NCI-H2107 treated with DMSO at 0.1 percent for 48 hours (cell line): ENCODE results near the gene OR11A1.

Experiments used
- DNase-seq: peaks from one replicate; lab custom pipeline; 2025; ENCODE audit not compliant: unreplicated experiment; lab: John Stamatoyannopoulos, UW

OR11A1 gene, protein sequence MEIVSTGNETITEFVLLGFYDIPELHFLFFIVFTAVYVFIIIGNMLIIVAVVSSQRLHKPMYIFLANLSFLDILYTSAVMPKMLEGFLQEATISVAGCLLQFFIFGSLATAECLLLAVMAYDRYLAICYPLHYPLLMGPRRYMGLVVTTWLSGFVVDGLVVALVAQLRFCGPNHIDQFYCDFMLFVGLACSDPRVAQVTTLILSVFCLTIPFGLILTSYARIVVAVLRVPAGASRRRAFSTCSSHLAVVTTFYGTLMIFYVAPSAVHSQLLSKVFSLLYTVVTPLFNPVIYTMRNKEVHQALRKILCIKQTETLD

DNA sequence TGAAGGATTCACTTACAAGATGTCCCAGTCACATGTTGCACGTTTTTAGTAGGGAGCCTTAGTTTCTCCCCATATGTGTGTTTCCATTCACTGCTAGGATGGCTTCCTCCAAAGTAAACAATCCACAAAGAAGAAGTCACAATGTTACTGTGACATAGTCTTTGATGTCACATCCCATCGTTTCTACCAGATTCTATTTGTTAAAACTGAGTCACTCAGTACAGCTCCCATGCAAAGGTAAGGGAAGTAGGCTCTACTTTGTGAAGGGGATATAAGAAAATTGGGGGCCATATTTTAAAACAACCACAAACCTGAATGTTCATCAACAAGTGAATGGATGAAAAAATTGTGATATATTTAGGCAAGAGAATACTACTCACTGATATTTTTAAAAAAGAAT lies at the start of gene OR11A1, which contains the start of gene OR2H1:
TSS of gene OR11A1 (minus strand) at position 101 of the 400 bp plus-strand sequence. CDS start 29,430 bp downstream, outside the sequence.
TSS of gene OR2H1 (plus strand) at position 185 of the 400 bp plus-strand sequence. CDS start 4,615 bp downstream, outside the sequence.
- no peak for DNase-seq

DNA sequence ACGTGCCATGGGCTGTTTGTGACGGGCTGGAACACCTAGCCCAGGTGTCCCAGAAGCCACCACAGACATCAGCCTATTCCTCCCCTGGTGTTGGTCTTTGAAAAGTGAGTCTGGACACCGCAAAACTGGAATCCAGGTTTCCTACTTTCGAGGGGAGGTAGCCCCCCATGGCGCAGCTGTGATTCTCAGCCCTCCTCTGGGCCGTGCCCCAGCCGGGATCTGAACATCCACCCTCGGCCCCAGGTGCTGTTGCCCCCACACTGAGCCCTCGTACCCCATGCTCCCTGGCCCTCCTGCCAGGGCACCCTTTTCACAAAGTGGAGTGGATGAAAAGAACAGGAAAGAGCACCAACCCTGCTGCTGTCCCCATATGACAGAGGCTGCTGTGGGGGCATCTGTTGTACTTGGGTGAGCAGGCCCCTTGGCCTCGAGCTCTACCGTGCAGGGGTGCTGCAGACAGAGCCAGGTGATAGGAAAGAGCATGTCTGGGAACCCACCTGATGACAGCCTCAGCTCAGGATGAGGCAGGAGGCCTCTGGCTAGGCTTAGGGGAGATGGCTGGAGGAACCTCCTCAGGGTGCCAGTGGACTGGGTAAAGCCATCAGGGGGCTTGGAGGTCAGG lies 49.7 kb upstream of the OR11A1 start:
- DNase-seq, result no peak

DNA sequence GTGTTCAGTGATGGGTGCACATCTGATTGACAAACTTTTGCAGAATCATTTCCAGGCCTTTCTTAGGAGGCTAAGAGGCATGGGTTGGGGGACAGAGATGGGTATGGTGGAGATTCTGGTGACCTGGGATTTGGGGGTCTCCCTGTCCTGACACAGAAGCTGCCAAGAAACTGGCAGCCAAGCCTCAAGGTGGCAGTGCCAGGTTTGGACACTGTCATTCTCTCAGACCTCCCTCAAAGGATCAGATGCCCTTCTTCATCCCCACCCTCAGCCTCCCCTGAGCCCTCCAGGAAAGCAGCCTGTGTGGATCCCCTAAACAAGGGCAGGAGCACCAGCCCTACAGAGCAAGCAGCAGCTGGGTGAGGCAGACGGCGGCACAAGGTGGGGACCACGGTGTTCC lies 48.9 kb upstream of the OR11A1 start:
- DNase-seq, result no peak

DNA sequence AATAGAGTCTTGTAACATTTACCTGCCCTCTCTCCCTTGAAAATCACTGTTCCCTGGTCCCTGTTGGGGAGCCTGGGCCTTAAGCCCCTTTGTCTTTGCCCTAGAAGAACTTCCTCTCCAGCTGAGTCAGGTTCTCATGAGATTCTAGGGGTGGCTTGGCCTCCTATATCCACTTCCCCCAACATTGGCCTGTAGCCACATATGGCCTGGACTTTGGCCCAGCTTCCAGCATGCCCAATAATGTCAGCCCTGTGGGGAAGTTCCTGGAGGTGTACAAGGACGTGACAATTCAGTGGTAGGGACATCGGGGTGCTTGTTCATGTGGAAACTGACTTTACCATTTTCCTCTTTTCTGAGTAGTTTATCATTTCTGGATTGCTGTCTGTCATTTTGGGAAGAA lies 48.1 kb upstream of the OR11A1 start:
- DNase-seq, result no peak

DNA sequence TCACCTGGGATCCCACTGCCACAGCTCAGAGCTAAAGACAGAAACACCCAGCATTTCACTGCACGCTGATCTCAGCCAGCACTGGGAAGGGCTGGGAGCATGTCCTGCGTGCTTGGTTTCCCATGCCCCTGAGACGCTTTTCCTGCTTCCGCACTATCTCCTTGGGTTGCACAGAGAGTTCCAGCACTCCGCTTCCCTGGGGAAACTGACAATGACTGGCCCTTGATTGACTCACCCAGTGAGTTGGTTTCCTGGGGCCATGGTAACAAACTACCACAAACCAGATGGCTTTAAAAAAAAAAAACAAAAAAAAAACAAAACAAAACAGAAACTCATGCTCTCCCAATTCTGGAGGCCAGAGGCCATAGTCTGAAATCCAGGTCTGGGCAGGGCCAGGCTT lies 45.7 kb upstream of the OR11A1 start:
- DNase-seq, result no peak

DNA sequence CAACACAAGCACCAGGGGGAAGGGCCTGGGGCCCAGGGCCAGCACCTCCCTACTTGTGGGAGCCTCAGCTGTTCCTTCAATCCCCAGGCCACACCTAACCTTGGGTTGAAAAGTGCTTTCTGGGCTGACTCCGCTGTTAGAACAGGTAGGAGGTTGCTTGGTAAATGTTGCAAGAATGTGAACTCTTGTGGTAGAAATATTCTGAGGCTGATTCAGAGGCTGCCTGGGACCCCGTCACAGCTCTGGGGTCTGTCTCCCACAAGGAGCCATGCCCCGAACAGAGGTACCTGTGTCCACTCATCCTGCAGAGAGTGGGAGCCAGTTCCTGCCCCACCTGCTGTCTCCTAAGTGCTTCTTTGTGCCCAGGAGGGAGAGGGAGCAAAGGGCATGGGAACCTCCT lies 45.3 kb upstream of the OR11A1 start:
- DNase-seq, result no peak

DNA sequence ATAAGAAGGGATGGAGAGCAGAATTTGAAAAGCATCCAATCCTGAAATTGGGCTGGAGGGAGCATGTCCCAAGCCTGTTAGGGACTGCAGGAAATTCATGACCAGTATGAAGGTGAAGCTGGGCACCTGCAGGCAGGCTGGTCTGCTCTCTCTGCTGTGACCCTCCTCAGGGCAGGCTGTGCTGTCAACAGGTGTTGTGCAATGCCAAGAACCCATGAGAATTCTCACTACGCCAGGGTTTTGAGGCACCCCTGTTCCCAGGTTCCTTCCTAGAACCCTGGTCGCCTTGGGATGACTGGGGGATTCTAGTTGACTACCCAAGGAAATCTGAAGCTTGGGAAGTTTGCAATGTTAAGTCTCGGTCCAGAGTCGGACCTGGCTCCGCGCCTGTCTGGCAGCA lies 44.2 kb upstream of the OR11A1 start:
- DNase-seq, result no peak

DNA sequence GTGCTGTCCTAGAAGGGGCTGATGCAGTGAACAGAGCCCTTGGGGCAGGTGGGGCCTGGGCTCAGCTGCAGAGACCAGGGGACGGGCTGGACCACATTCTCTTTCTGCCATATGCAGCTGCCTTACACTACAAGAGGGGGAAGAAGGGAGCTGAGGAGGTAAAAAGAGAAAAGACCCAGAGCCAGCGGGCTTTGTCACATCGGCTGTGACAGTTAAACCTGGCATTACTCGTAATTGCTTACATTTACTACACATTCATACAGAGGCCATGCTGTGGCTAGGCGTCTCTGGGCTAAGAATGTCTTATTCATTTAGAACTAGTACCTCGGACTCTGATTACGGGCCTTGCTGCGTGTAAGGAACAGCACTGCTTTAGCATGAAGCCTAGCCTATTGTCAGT lies 43.7 kb upstream of the OR11A1 start:
- no peak for DNase-seq

DNA sequence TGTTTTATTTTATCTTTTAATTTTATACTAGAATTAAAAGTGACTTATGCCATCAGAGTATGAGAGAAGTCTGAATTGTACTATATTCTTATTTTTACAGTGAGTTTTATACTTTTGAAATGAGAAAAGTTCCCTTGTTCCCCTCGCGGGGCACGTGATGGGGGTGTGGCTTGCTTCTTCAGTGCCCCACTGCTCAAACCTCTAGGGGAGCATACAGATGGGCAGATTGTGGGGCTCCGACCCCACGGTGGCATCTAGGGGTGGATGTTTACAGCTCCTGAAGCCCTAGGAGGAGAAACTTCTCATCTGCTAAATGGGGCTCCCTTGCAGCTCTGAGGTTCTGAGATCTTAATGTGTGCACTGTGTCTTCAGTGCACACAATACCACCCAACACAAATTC lies 42.8 kb upstream of the OR11A1 start:
- no peak for DNase-seq

DNA sequence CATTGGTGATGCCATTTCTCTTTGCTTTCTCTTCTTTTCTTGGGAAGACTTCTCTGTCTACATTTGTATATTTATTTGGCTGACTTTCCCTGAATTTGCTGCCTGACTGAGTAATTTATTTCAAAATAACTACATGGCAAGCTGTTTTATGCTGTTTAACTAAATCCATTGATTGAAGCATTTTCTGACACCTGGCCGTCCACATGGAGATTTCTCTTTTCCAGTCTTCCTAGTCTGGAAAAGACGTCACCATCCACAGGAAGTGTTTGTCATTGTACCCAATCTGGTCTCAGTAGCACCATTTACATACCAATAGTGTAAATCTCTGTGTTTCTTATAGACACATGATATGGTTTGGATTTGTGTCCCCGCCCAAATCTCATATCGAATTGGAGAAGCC lies 40.1 kb upstream of the OR11A1 start:
- DNase-seq, result no peak

DNA sequence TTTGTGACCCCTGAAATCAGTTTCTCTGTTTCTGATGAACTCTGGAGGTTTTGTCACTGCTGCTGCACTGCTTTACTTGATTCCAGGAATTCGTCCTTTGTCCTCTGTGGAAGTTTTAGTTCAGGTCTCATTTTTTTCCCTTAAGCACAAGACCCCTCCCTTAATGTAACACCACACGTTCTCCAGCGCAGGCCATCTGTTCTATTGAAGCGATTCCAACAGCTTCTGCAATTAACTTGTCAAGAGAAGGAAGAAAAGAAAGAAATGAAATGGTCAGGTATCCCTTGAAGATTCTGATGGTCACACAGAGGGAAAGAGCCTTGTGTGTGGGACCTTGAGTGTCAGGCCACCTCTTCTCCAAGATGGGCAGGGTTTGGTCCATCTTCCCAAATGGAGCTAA lies 38.7 kb upstream of the OR11A1 start:
- DNase-seq, result no peak

DNA sequence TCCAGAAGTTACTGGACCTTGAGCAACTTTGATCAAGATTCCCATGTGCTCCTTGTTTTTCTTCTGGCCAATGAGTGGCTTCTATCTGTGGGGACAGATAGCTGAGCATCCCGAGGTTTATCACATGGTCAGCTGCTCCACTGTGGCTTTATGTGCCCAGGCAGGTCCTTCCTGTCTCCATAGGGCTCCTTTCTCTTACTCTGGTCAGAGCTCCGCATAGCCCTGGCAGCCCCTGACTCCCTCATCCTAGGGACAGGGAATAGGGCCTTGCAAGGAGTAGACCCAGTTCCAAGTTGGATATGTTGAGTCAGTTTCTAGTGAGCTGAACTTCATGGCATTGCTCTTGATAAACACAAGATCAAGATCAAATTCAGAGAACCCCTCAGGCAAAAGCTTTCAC lies 37.3 kb upstream of the OR11A1 start:
- no peak for DNase-seq

DNA sequence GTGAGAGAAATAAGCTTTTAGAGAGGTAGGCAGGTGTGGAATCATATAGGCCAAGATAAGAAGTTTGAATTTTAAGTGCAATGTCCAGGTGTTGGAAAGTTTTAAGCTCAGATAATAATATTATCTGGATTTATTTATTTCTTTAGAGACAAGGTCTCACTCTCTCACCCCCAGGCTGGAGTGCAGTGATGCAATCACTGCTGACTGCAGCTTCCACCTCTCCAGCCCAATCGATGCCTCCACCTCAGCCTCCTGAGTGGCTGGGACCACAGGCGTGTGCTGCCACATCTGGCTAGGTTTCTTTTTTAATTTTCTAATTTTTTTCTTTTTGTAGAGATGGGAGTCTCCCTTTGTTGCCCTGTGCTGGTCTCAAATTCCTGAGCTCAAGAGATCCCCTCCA lies 36.4 kb upstream of the OR11A1 start:
- no peak for DNase-seq

DNA sequence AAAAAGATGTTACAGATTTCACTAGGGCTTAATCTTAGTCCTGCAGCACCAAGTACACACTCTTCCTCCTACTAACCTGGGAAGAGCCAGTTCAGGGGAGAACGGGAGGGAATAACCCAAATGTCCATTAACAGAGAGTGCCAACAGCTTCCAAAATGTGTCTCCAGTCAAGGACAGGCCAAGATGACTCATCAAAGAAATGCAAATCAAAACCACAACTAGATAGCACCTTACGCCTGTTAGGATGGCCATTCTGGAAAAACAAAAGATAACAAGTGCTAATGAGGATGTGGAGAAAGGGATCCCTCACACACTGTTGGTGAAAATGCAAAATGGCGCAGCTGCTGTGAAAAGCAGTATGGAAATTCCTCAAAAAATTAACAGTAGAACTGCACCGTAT lies 34.7 kb upstream of the OR11A1 start:
- DNase-seq, result no peak

DNA sequence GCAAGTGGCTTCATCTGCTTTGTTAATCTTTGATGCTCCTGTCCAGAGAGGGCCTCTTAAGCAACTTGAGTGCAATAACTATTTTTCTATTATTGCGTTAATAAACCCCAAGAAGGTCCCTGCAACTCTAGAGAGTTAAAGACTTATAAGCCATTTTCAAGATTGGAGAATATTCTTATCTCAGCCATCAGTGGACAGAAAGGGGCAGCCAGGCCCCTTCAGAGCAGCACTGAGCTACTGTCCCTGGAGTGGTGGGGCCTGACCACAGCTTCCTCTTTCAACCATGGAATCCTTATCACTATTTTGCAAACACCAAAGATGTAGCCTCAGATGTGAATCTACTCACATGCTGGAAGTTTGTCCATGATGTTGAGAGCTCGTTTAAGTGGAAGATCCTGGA lies 33.7 kb upstream of the OR11A1 start:
- no peak for DNase-seq

DNA sequence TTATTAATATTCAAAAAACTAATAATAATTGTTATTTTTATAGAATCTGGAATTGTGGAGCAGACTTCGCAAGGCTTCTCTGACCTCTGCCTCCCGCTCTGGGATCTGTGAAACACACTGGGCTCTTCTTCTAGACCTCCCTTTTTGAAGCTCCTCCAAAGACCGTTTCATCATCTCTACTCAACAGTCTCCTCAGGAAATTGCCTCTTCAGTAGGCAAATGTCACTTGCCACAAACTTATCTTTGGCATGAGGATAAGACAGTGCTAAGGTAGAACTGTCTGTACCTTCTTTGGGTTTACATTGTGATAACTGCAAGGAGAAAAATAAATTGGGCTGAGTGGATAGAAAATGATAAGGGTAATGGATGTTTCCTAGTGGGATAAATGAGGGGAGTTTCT lies 33.2 kb upstream of the OR11A1 start:
- DNase-seq, result no peak

DNA sequence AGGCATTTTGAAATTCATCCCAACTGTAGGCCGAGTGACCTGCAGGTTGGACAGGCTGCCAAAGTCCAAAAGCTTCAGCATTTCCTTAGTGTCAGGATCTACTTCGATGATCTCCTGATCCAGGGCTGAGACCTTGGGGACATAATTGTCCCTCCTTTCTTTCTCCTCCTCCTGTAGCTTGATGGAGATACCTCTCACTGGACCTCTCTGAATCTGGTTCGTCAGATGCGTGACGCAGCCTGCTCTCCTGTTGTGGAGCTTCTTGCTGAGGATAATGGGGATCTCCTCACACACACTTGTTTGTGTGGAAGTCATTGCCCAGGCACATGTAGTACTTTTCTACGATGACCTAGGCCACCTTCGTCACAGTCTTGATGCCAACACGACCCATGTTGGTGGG lies 32.4 kb upstream of the OR11A1 start:
- DNase-seq, result no peak

DNA sequence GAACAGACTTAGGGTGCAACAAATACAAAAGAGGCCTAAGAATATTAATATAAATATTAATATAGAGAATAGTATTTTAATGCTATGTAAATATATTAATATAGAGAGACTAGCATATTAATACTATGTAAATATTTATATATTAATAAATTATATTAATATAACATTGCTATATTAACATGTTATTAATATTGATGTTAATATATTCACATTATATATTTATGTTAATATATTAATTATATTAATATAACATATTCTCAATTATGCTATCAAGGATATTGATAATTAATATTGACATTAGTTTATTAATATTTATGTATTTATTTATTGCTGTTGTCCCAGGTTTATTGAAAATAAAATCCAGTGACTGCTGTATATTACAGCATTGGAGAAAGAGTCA lies 32.0 kb upstream of the OR11A1 start:
- no peak for DNase-seq

DNA sequence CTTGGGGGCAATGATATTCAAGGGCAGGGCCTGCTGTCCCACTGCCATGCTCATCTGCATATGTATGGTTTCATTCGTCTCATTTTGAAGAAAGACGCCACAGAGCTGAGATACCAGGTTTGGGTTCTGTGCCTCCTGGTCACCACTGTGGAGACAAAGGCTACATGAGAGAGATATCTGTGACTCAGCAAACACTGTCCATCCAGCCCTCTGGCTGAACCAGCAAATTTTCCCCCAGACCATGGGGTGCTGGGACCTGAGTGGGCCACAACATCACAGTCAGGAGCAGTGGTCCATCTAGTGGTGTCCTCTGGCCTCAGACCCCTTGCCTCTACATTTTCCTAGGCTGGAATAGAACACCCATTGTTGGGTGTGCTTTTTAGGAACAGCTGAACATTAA lies 30.8 kb upstream of the OR11A1 start, which contains the start of gene MAS1L:
TSS of gene MAS1L (minus strand) at position 297 of the 400 bp plus-strand sequence. CDS start at position 243, 54 bp downstream.
- DNase-seq, result no peak

DNA sequence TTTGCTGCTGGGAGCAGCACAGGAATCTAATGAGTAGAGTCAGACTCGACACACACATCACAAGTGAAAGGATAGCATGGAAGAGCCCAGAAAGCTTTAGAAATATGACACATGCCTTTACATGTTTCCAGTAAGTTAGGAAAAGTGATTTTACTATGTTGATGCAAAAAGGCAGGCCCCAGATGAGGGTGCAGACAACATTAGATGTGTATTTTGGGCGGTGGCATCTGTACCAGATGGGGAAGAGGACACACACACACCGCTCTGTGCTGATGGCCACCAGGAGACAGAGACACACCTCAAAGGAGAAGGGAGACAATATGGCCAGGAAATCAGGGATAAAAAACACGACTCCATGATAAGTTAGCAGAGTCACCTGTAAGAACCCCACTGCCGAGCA lies 30.3 kb upstream of the OR11A1 start:
- DNase-seq, result no peak

DNA sequence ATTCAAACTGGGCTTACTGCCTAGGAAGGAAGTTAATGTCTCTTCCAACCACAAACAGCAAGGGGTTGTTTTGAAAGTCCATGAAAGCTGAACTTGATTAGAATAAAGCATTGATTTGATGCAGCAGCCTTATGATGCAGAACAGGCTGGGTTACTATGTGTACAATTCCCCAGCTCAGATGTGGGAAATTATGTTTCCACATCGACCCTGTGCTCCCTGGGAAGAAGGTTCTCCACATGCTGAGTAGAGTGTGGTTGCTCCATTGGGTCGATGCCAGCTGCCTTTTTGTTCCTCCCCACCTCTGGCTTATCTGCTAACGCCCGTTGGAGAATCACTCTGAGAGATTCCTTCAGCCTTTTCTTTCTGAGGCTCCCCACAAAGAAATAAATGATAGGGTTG lies 29.7 kb upstream of the OR11A1 start:
- DNase-seq, result no peak

DNA sequence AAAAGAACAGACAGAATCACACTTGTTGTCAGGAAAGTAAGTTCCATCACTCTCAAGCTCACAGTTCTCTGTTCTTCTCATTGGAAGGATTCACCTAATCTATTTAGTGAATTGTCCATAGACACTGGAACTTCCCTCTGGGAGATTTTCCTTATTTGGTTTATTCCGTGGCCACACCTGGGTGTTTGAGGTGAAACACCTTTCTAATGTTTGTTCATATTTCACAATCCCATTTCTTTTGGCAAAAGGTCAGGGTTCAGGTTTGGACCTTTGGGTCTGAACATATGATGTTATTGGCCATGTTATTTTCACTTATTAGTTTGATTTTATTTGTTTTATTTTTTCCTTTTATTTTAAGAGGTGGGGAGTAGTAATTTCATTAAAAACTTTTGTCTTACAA lies 26.9 kb upstream of the OR11A1 start:
- no peak for DNase-seq

DNA sequence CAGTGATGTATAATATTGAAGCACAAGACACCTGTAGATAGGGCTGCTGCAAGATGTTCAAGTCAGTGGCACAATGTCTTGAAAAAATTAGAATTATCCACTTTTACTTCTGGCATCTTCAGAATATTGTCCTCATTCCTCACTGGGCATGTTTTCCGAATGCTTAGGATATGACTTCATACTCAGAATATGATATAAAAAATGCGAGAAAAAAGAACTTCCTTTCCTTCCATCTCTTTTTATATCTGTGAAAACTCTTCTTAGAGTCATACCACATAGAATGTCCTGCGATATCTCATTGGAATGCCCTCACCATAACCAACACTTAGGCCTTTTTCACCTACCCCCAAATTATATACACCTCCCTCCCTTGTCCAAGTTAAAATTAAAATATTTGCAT lies 26.3 kb upstream of the OR11A1 start:
- DNase-seq, result no peak
